Fibroblast of the aortic adventitia (primary cell): Measurements from ENCODE around the gene GUCY2C. TPM values are rescaled to one million over a fixed set of nuclear protein-coding genes. Genes with fewer than 3 reads are reported as not detected.

Source experiments
- DNase-seq: peaks from one replicate; pipeline ENCODE4 v3.0.0-alpha.2; 2010; ENCODE audit warnings: low read depth
- H3K4me3 ChIP-seq: 2 replicates; pipeline ENCODE4 v1.5.1; 2011; ENCODE audit warnings: low read depth, mild to moderate bottlenecking, control low read depth, low read length, moderate library complexity
- CTCF ChIP-seq: IDR thresholded peaks from 2 replicates; pipeline ENCODE4 v1.5.1; 2011; ENCODE audit warnings: mild to moderate bottlenecking, low read length, control low read depth, inconsistent platforms; ENCODE audit not compliant: insufficient read depth
- total RNA-seq: library from RNA; depleted of rRNA; stranded (reverse); fragments of >200 nt; gene quantifications from 2 replicates; pipeline ENCODE4 v1.2.3, GENCODE V29; 2012; ENCODE audit warnings: low replicate concordance

GUCY2C gene
- total RNA-seq, 1 donor = not detected

- DNase-seq = peak; percentile 74
- peak; percentile 74 for TF ChIP-seq CTCF
- no peak overlapping the region for H3K4me3 ChIP-seq
Observed at GRCh38 chr12:14723763-14724162, 27.4 kb upstream of the GUCY2C start.

GRCh38 chr12:14716848-14717444, 20.5 kb upstream of the GUCY2C start:
- H3K4me3 ChIP-seq = no peak overlapping the region
- peak; percentile 57 for DNase-seq
- TF ChIP-seq CTCF = peak; percentile 55

- H3K4me3 ChIP-seq = no peak overlapping the region
- DNase-seq = no peak
- no peak for TF ChIP-seq CTCF
Observed at GRCh38 chr12:14714437-14714836, 18.0 kb upstream of the GUCY2C start.

GRCh38 chr12:14710632-14711320, 14.4 kb upstream of the GUCY2C start:
- no peak for DNase-seq
- TF ChIP-seq CTCF = no peak
- no peak overlapping the region for H3K4me3 ChIP-seq

- no peak overlapping the region for H3K4me3 ChIP-seq
- no peak for DNase-seq
- no peak for TF ChIP-seq CTCF
Observed at GRCh38 chr12:14701809-14702568, 5.6 kb upstream of the GUCY2C start.

- no peak for TF ChIP-seq CTCF
- DNase-seq = no peak
- no peak overlapping the region for H3K4me3 ChIP-seq
Observed at GRCh38 chr12:14700935-14701334, 4.5 kb upstream of the GUCY2C start.
